ENCODE results near the gene PRKRA. TPM values are rescaled to one million over a fixed set of nuclear protein-coding genes. Genes with fewer than 3 reads are reported as not detected.
A peak's percentile ranks its signal among the peaks of the same experiment; 100 is the strongest.

PRKRA gene
- total and polyA plus RNA-seq, 2 of the 13 experiments (the other 11 are each of a cell fraction or from before 2014, with no cell fraction given) = 53.1 to 74.7 TPM

DNA sequence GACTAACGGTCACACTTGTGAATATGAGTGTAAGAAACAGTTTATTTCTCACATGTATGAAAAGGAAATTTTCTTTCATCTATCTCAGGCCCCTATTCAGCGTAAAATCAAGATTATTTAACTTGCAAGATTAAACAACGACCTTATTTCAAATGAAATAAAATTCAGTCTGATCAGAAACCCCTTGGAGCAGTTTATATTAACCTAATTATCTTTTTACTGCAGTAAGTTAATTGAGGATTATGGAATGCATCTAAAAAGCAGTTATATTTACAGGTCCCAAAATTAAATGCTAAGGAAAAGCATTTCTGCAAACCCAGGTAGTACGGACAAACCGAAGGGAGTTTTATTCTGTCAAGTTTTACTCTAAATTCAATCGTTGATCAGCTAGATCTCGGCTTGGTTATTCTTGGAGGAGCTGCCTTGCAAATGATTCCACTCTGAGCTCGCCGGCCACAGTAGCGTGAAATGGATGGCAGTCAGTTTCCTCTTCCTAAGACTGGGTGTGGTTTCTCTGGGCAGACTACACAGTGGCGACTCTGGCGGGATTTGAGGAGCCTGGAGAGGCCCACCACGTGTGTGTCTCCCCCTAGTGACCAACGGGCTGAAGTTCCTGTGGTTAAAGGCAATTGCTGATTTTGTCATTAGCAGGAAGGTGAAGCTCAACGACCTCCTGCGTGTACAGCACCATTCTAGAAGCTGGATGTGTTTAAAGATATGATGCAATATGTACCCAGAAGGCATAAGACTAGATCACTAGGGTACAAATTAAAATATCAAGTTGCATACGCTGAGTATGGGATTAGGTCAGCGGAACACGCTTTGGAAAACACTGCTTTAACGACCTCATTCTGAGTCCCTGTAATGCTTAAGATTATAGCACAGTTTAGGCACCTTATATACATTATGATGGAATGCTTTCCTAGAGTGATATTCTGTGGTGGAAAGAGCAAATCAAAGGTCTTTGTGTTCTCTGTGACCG is 36.4 kb downstream of the PRKRA start (continued):
- TF ChIP-seq, protein P1, sequence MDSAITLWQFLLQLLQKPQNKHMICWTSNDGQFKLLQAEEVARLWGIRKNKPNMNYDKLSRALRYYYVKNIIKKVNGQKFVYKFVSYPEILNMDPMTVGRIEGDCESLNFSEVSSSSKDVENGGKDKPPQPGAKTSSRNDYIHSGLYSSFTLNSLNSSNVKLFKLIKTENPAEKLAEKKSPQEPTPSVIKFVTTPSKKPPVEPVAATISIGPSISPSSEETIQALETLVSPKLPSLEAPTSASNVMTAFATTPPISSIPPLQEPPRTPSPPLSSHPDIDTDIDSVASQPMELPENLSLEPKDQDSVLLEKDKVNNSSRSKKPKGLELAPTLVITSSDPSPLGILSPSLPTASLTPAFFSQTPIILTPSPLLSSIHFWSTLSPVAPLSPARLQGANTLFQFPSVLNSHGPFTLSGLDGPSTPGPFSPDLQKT (CRISPR knock-in tag; IDR thresholded peaks at IDR 0.05; ENCODE audit: borderline replicate concordance) = no peak
- TF ChIP-seq, protein P2, sequence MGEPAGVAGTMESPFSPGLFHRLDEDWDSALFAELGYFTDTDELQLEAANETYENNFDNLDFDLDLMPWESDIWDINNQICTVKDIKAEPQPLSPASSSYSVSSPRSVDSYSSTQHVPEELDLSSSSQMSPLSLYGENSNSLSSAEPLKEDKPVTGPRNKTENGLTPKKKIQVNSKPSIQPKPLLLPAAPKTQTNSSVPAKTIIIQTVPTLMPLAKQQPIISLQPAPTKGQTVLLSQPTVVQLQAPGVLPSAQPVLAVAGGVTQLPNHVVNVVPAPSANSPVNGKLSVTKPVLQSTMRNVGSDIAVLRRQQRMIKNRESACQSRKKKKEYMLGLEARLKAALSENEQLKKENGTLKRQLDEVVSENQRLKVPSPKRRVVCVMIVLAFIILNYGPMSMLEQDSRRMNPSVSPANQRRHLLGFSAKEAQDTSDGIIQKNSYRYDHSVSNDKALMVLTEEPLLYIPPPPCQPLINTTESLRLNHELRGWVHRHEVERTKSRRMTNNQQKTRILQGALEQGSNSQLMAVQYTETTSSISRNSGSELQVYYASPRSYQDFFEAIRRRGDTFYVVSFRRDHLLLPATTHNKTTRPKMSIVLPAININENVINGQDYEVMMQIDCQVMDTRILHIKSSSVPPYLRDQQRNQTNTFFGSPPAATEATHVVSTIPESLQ (CRISPR knock-in tag; conservative IDR thresholded peaks at IDR 0.05) = no peak
- TF ChIP-seq KAT8 (CRISPR knock-in tag; IDR thresholded peaks at IDR 0.05) = peak; percentile 82
- TF ChIP-seq HHEX (CRISPR knock-in tag; IDR thresholded peaks at IDR 0.05) = no peak
- TF ChIP-seq ZNF780A (CRISPR knock-in tag; IDR thresholded peaks at IDR 0.05) = no peak
- TF ChIP-seq, protein P3, sequence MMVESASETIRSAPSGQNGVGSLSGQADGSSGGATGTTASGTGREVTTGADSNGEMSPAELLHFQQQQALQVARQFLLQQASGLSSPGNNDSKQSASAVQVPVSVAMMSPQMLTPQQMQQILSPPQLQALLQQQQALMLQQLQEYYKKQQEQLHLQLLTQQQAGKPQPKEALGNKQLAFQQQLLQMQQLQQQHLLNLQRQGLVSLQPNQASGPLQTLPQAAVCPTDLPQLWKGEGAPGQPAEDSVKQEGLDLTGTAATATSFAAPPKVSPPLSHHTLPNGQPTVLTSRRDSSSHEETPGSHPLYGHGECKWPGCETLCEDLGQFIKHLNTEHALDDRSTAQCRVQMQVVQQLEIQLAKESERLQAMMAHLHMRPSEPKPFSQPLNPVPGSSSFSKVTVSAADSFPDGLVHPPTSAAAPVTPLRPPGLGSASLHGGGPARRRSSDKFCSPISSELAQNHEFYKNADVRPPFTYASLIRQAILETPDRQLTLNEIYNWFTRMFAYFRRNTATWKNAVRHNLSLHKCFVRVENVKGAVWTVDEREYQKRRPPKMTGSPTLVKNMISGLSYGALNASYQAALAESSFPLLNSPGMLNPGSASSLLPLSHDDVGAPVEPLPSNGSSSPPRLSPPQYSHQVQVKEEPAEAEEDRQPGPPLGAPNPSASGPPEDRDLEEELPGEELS (CRISPR knock-in tag; IDR thresholded peaks at IDR 0.05) = peak; percentile 41; the same call in 1 of the 2 replicates
- TF ChIP-seq U2AF1 (optimal IDR thresholded peaks at IDR 0.05; ENCODE audit: low read depth, low read length) = no peak
- peak; percentile 44; the same call in 1 of the 2 replicates for TF ChIP-seq SIX4 (CRISPR knock-in tag; IDR thresholded peaks at IDR 0.05)
- no peak for TF ChIP-seq SKI (IDR thresholded peaks at IDR 0.05; ENCODE audit: partially characterized antibody)
- no peak for TF ChIP-seq EHMT2 (IDR thresholded peaks at IDR 0.05; ENCODE audit: borderline replicate concordance, low read depth, low read length)
- no peak; the same call in 1 of the 2 replicates for TF ChIP-seq ZNF629 (CRISPR knock-in tag; conservative IDR thresholded peaks at IDR 0.05)
- TF ChIP-seq YEATS4 (CRISPR knock-in tag; IDR thresholded peaks at IDR 0.05; ENCODE audit: borderline replicate concordance) = 0 out of 2 replicates have a peak, but pooled peaks have one; percentile 31
- no peak for TF ChIP-seq ZFP62 (CRISPR knock-in tag; IDR thresholded peaks at IDR 0.05)
- TF ChIP-seq PCBP2 (optimal IDR thresholded peaks at IDR 0.05; ENCODE audit: low read depth, low read length, poor library complexity, severe bottlenecking) = no peak
- TF ChIP-seq CC2D1A (CRISPR knock-in tag; IDR thresholded peaks at IDR 0.05) = no peak
- TF ChIP-seq NCOR1 (IDR thresholded peaks at IDR 0.05; ENCODE audit: borderline replicate concordance, low read length) = no peak
- TF ChIP-seq NFIC (IDR thresholded peaks at IDR 0.05; ENCODE audit: low read length) = no peak
- peak; percentile 45; the same call in 1 of the 2 replicates for TF ChIP-seq MYC (CRISPR knock-in tag; IDR thresholded peaks at IDR 0.05; ENCODE audit: borderline replicate concordance)
- no peak for TF ChIP-seq FOXA1 (IDR thresholded peaks at IDR 0.05)
- no peak for TF ChIP-seq FOXA1 (CRISPR knock-in tag; IDR thresholded peaks at IDR 0.05)
- TF ChIP-seq ZNF44 (CRISPR knock-in tag; IDR thresholded peaks at IDR 0.05) = no peak
- TF ChIP-seq, protein P4, sequence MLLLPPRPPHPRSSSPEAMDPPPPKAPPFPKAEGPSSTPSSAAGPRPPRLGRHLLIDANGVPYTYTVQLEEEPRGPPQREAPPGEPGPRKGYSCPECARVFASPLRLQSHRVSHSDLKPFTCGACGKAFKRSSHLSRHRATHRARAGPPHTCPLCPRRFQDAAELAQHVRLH (CRISPR knock-in tag; IDR thresholded peaks at IDR 0.05; ENCODE audit: borderline replicate concordance, low read depth) = peak; percentile 88
